ENCODE measurements around the gene C22orf31. TPM values are rescaled to one million over a fixed set of nuclear protein-coding genes. Genes with fewer than 3 reads are reported as not detected.
A peak's percentile ranks its signal among the peaks of the same experiment; 100 is the strongest.

The C22orf31 gene
- total RNA-seq, 1 experiment from 2014 or later: not detected

GRCh38 chr22:29009148-29009547 lies 52.5 kb downstream of the C22orf31 start:
- H3K14ac ChIP-seq (ENCODE audit: insufficient read depth, low read length): no peak overlapping the region
- no peak overlapping the region for H3K4ac ChIP-seq (ENCODE audit: low read depth, low read length)
- H3K56ac ChIP-seq (ENCODE audit: insufficient read length, low read depth, low read length): no peak overlapping the region
- H4K8ac ChIP-seq (replicated peaks; ENCODE audit: insufficient read length, low read depth, low read length): no peak overlapping the region
- peaks cover 1 to 19% (median 5%) of the 10 kb centered on the region in 3 experiments; a peak in 2 of 7 replicates for H3K36me3 Mint-ChIP-seq (ENCODE audit: insufficient read depth in 1 of 3, low read depth in 3 of 3)
- no CpG with 5 or more reads among the region's 5 CpGs for WGBS (ENCODE audit: extremely low coverage, insufficient read length, low lambda C conversion rate)
- H3K27ac ChIP-seq (ENCODE audit: insufficient read length, low read depth, low read length): no peak overlapping the region
- H3K9ac ChIP-seq (ENCODE audit: extremely low read depth, insufficient read length, low read length): no peak overlapping the region
- no peaks in the 10 kb centered on the region for H3K9me3 Mint-ChIP-seq
- DNase-seq: no peak
- H4K91ac ChIP-seq (ENCODE audit: insufficient read length, low read depth, low read length): no peak overlapping the region
- TF ChIP-seq, protein P1, sequence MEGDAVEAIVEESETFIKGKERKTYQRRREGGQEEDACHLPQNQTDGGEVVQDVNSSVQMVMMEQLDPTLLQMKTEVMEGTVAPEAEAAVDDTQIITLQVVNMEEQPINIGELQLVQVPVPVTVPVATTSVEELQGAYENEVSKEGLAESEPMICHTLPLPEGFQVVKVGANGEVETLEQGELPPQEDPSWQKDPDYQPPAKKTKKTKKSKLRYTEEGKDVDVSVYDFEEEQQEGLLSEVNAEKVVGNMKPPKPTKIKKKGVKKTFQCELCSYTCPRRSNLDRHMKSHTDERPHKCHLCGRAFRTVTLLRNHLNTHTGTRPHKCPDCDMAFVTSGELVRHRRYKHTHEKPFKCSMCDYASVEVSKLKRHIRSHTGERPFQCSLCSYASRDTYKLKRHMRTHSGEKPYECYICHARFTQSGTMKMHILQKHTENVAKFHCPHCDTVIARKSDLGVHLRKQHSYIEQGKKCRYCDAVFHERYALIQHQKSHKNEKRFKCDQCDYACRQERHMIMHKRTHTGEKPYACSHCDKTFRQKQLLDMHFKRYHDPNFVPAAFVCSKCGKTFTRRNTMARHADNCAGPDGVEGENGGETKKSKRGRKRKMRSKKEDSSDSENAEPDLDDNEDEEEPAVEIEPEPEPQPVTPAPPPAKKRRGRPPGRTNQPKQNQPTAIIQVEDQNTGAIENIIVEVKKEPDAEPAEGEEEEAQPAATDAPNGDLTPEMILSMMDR (conservative IDR thresholded peaks at IDR 0.05): no peak
- H4K20me1 ChIP-seq (ENCODE audit: control insufficient read depth, insufficient read depth, insufficient read length): no peaks in the 10 kb centered on the region
- no peak overlapping the region for H3K23ac ChIP-seq (ENCODE audit: insufficient read length, low read depth, low read length)
- H3K27ac Mint-ChIP-seq: peak overlapping the region in 1 of 3 experiments; percentile 35; a peak in 2 of 7 replicates
- no peak overlapping the region for H3K4me3 Mint-ChIP-seq
- no peak overlapping the region for H2BK5ac ChIP-seq (ENCODE audit: insufficient read length, low read length)
- no peak overlapping the region for H2BK20ac ChIP-seq (ENCODE audit: low read depth, low read length, poor library complexity, severe bottlenecking)
- H3K23me2 ChIP-seq (ENCODE audit: insufficient read length, low read depth, low read length, poor library complexity, severe bottlenecking): no peaks in the 10 kb centered on the region
- no peak overlapping the region for H3T11ph ChIP-seq (ENCODE audit: low read length)
- H2BK120ac ChIP-seq (ENCODE audit: low read depth, low read length, poor library complexity, severe bottlenecking): no peak overlapping the region
- H2BK15ac ChIP-seq (ENCODE audit: low read depth, low read length): 0 out of 2 replicates have a peak overlapping the region, but pooled peaks have one; percentile 68
- H3K4me2 ChIP-seq (ENCODE audit: insufficient read depth, insufficient read length, low read length): no peak overlapping the region
- no peak overlapping the region for H2AFZ ChIP-seq (ENCODE audit: low read length)
- no peak overlapping the region for H3K18ac ChIP-seq (ENCODE audit: insufficient read length, low read depth, low read length)
- peaks cover 67 to 76% of the 10 kb centered on the region in 2 experiments for H3K4me1 Mint-ChIP-seq
- no peaks in the 10 kb centered on the region for H3K27me3 Mint-ChIP-seq (ENCODE audit: low read depth)
- H3K4me1 ChIP-seq (ENCODE audit: insufficient read depth, low read length): peaks cover 5% of the 10 kb centered on the region
- H2AK5ac ChIP-seq (ENCODE audit: insufficient read length, low read length): no peak overlapping the region
- H2BK12ac ChIP-seq (ENCODE audit: insufficient read length, low read depth, low read length): no peak overlapping the region
- H3K79me1 ChIP-seq (ENCODE audit: insufficient read depth, low read depth, low read length, poor library complexity, severe bottlenecking): peaks cover 8% of the 10 kb centered on the region
- no peaks in the 10 kb centered on the region for H3K27me3 ChIP-seq (ENCODE audit: insufficient read depth, low read length)
- H3K79me2 ChIP-seq (ENCODE audit: insufficient read depth, low read length): peaks cover 4% of the 10 kb centered on the region; the same call in 1 of the 2 replicates
- no peak overlapping the region for H4K5ac ChIP-seq (ENCODE audit: insufficient read length, low read depth, low read length)
- H3K9me3 ChIP-seq (ENCODE audit: control insufficient read depth, low read depth, low read length): no peaks in the 10 kb centered on the region

Other genes starting within 250 kb of the C22orf31 start
- 20.5 and 20.6 TPM in 2 replicates for gene ZNRF3, start 178.3 kb downstream of the C22orf31 start, total RNA-seq (2021)
- gene KREMEN1, start 11.2 kb upstream of the C22orf31 start, total RNA-seq (2021): 2.4 and 2.6 TPM in 2 replicates
- 4.5 and 5.4 TPM in 2 replicates for gene EMID1, start 144.1 kb upstream of the C22orf31 start, total RNA-seq (2021)
- gene RHBDD3, start 206.2 kb upstream of the C22orf31 start, total RNA-seq (2021): 92.9 and 99.7 TPM in 2 replicates
- gene EWSR1, start 206.4 kb upstream of the C22orf31 start, total RNA-seq (2021): 456 and 462 TPM in 2 replicates
- gene GAS2L1, start 244.8 kb upstream of the C22orf31 start, total RNA-seq (2021): 8.0 and 8.1 TPM in 2 replicates

Data from H9 (cell line).